Nephron progenitor cell (in vitro differentiated cells): ENCODE measurements around the gene SIRT2.

Experiments used
- DNase-seq: peaks from one replicate; pipeline ENCODE4 v3.0.0; 2021
- H3K27ac Mint-ChIP-seq: 2 replicates; pipeline ENCODE4 v1.8.0; 2021; ENCODE audit warnings: mild to moderate bottlenecking, moderate library complexity, mixed read lengths
- H3K27me3 Mint-ChIP-seq: 2 replicates; pipeline ENCODE4 v1.8.0; 2021; ENCODE audit warnings: mild to moderate bottlenecking, low read depth, mixed read lengths; ENCODE audit not compliant: poor library complexity
- H3K36me3 Mint-ChIP-seq: 2 replicates; pipeline ENCODE4 v1.8.0; 2021; ENCODE audit warnings: low read depth, mixed read lengths
- H3K4me1 Mint-ChIP-seq: 2 replicates; pipeline ENCODE4 v1.8.0; 2021; ENCODE audit warnings: mixed read lengths
- H3K4me3 Mint-ChIP-seq: 2 replicates; pipeline ENCODE4 v1.8.0; 2021; ENCODE audit warnings: mild to moderate bottlenecking, moderate library complexity, mixed read lengths
- H3K9me3 Mint-ChIP-seq: 2 replicates; pipeline ENCODE4 v1.8.0; 2021; ENCODE audit warnings: mild to moderate bottlenecking, moderate library complexity, mixed read lengths
- CTCF ChIP-seq: fragments of 200-600 bp; sonication (generic); IDR thresholded peaks from 2 replicates; pipeline ENCODE4 v1.5.0; 2021; ENCODE audit warnings: antibody characterized with exemption

SIRT2 gene

GRCh38 chr19:38930776-38931520 lies 31.5 kb upstream of the SIRT2 start, which contains the start of gene MRPS12:
Gene MRPS12, plus strand, starts transcription at chr19:38930944. Its CDS starts 351 bp downstream, at chr19:38931295.
- H3K27me3 Mint-ChIP-seq = peaks cover 6% of the 10 kb centered on the region
- H3K27ac Mint-ChIP-seq = peak within 1 kb of the TSS; percentile 97
- peaks cover 26% of the 10 kb centered on the region for H3K4me1 Mint-ChIP-seq
- H3K4me3 Mint-ChIP-seq = peak within 1 kb of the TSS; percentile 98
- peaks cover 29% of the 10 kb centered on the region for H3K9me3 Mint-ChIP-seq
- peak; percentile 97 for DNase-seq
- H3K36me3 Mint-ChIP-seq = peaks cover 56% of the 10 kb centered on the region
- TF ChIP-seq CTCF = no peak

GRCh38 chr19:38929929-38930775 lies 30.7 kb upstream of the SIRT2 start, which contains the start of gene SARS2:
Gene SARS2, minus strand, starts transcription at chr19:38930763. Its CDS starts 27 bp downstream, at chr19:38930736.
- TF ChIP-seq CTCF = peak; percentile 100
- peaks cover 21% of the 10 kb centered on the region for H3K9me3 Mint-ChIP-seq

GRCh38 chr19:38928391-38929001 lies 29.1 kb upstream of the SIRT2 start:
- Mint-ChIP-seq H3K9me3 (peaks cover 7% of the 10 kb centered on the region), H3K4me3 (peak overlapping the region; percentile 98), H3K27me3 (no peaks in the 10 kb centered on the region), H3K4me1 (peaks cover 26% of the 10 kb centered on the region), H3K36me3 (peaks cover 47% of the 10 kb centered on the region), H3K27ac (no peak overlapping the region)
- no peak for DNase-seq
- no peak for TF ChIP-seq CTCF

More at GRCh38 chr19:38929929-38930775, 30.7 kb upstream of the SIRT2 start, which contains the start of gene SARS2:
- Mint-ChIP-seq H3K27me3 (peaks cover 6% of the 10 kb centered on the region), H3K4me1 (peaks cover 26% of the 10 kb centered on the region), H3K36me3 (peaks cover 52% of the 10 kb centered on the region), H3K4me3 (peak within 1 kb of the TSS; percentile 98), H3K27ac (peak within 1 kb of the TSS; percentile 97)
- peak; percentile 92 for DNase-seq

- TF ChIP-seq CTCF = no peak
- Mint-ChIP-seq H3K27ac (no peak overlapping the region), H3K9me3 (no peaks in the 10 kb centered on the region), H3K4me3 (no peak overlapping the region), H3K27me3 (no peaks in the 10 kb centered on the region), H3K36me3 (peaks cover 45% of the 10 kb centered on the region), H3K4me1 (peaks cover 7% of the 10 kb centered on the region)
- no peak for DNase-seq
These were observed 25.0 kb upstream of the SIRT2 start for GRCh38 chr19:38924388-38924787.

- H3K4me1 Mint-ChIP-seq = no peaks in the 10 kb centered on the region
- H3K27me3 Mint-ChIP-seq = no peaks in the 10 kb centered on the region
- H3K4me3 Mint-ChIP-seq = no peak overlapping the region
- TF ChIP-seq CTCF = no peak
- H3K9me3 Mint-ChIP-seq = no peaks in the 10 kb centered on the region
- DNase-seq = no peak
- H3K36me3 Mint-ChIP-seq = peaks cover 31% of the 10 kb centered on the region
- H3K27ac Mint-ChIP-seq = no peak overlapping the region
These were observed 23.1 kb upstream of the SIRT2 start for GRCh38 chr19:38922482-38922881.
